SH-SY5Y (cell line): ENCODE results near the gene SLC25A33.

Experiments
- GATA2 ChIP-seq: IDR thresholded peaks from 2 replicates; pipeline ENCODE4 v1.6.1; 2011; ENCODE audit warnings: mild to moderate bottlenecking, low read depth, low read length
- GATA3 ChIP-seq: IDR thresholded peaks from 2 replicates; pipeline ENCODE4 v1.6.1; 2011; ENCODE audit warnings: low read depth, mild to moderate bottlenecking, low read length, moderate library complexity

GRCh38 chr1:9493326-9493725 lies 45.9 kb upstream of the SLC25A33 start:
- TF ChIP-seq GATA2 (no peak), GATA3 (no peak)
